ENCODE data around the gene TGFB2.

Gene TGFB2

DNA sequence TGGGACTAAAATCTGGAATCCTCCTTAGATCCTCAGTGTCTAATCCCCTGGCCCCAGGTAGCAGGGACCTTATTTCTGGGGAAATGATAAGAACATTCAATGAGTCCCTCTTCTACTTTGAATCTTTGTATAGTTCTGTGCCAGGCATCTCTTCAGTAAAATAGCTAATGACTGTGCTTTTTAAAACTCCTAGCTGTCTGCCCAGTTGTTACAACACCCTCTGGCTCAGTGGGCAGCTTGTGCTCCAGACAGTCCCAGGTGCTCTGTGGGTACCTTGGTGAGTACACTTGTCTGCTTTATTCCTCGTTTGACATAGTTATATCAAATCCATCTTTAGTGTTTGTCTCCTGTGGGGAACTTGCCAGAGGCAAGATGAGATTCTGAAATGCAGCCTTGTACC, 18.0 kb downstream of the TGFB2 start:
- no peak for DNase-seq

DNA sequence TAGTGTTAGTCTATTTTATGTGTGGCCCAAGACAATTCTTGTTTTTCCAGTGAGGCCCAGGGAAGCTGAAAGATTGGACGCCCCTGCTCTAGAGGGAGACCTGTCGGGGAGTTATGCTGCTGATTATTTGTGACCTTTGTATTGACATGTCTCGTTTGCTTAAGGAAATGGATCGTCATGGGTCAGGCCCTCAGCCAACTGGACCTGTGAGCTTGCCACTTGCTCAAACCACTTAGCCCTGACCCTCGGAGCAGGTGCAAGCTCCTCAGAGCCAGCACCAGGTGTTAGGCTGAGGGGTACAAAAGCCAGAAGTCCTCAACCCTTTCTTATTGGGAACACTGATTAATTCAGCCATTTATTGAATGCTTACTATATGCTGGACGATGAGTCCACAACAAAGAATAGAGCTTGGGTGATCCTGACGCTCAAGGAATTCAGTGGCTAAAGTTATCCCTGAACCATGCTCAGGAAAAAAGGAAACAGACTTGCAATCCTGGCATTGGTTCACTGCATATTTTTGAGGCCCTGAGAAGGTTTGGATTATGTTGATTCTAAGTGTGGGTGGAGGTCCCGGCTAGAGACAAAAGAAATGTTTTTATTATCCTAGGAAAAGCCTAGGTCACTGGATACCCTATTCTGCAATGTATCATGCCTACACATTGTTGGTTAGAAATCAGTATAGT, 19.0 kb downstream of the TGFB2 start:
- DNase-seq, result no peak

DNA sequence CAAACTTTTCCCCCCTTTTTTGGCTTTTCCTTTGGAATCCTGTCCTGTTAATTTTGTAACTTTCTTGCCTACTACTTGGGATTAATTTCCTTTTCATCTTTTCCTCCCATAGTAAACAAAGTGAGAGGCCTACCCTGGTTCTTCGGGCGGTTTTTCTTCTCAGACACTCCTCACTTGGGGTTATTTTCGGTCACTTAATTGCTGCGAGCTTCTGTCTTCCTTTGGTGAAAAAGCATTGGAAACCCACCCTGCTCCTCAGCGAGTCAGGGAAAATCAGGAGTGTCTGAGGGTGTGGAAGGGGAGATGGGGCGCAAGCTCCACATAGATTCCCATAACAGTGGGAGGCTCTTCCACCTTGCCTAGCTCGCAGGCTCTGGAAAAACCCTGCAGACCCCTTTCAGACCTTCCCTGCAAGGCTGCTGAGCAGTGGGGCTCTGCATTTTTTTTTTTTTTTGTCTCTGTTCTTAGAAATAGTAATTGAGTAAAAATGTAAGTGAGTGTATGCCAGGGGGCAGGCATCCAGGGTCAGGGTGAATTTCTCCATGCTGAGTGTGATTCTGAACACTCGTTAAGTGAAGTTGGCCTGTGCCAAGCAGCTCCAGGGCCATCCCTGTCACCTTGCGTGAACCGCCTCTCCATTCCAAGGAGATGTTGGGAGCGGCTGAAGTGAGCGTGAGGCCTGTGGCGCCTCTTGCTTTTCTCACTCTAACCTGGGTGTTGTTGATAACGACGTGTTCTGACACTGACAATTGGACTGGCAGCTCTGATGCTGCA, 20.3 kb downstream of the TGFB2 start:
- no peak for DNase-seq

DNA sequence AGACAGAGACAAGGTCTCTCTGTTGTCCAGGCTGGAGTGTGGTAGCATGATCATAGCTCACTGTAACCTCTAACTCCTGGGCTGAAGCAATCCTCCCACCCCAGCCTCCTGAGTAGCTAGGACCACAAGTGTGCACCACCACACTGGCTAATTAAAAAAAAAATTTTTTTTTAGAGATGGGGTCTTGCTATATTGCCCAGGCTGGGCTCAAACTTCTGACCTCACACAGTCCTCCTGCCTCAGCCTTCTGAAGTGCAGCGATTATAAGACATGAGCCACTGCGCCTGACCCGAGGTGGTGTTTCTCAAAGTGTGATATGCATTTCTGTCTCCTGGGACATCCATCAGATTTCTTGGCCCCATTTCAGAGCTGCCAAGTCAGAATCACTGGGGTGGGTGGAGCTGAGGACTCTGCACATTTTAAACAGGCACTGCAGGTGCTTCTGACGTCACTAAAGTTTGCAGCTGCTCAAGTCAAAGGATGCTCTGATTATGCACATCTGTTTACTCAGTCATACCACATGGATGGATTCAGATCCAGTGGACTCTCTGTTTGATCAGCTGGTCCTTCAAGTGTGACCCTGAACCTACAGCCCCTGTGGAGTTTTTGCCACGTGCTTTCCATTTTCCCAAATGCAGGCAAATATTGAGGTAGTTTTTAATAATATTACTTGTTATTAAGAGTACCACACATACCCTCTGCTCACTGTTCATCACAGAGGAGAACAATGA, 21.4 kb downstream of the TGFB2 start:
- peak in 1 of 2 experiments; percentile 58 for DNase-seq

DNA sequence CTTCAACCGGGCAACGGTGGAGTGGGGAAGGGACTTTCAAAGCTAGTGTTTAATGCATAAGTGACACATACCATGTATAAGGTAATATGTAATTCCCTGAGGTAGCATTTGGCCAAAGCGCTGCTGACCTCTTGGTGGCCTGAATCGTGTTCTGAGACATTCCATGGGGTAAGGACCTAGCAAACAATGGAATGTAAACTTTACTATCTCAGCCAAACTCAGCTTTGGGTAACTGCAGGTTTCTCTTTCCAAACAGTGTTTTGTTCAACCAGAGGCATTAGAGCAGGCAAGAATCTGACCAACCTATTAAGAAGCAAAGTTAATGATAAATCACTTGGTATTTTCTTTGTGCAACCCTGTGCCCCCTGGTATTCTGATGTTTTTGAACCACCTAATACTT, 22.0 kb downstream of the TGFB2 start:
- DNase-seq, result no peak

DNA sequence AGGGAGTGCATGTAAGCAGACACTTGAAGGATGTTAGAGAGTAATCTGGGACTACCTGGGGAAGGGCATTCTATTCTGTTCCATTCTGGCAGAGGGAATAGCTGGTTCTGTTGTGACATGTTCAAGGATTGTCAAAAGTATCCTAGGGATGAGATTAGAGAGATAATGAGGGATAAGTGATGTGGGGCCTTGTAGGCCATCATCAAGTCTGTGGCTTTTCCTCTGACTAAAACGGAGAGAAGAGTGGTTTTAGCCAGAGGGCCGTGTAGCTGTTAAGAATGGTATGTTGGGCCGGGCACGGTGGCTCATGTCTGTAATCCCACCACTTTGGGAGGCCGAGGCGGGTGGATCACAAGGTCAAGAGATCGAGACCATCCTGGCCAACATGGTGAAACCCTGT, 23.6 kb downstream of the TGFB2 start:
- DNase-seq, result no peak

DNA sequence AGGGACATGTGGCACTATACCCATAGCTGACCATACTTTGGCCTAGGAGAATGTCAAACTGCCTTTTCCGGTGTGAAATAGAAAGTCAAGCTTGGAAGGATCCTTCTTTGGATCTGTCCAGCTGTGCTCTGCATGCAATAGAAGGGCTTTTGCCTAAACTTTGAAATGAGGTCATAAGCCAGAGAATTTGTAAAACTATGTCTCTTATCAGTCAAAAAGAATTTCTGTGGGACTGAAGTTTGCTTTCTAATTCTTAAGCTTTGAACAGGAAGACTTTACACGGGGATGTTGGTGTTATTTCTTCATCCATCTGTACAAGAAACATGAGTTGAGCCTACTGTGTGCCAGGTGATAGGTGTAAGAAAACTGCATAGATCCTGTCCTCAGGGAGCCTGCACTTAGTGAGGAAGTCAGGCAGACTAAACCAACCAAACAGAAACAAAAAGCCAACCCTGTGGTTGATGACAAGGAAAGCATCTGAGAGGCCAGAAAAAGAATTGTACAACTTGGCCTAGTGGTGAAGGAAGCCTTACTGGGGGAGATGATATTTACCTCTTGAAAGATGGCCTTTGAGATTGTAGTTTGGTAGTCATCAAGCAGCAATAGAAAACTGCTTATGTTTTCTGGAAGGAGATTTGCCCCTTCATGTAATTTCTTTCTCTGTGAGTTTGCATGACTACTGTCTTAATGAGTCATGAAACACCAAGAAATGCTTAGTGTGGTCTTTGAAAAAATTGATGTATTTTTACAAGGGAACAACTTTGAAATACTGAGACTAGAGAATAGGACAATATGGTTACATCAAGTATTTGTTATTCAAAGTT, 24.8 kb downstream of the TGFB2 start:
- no peak for DNase-seq

DNA sequence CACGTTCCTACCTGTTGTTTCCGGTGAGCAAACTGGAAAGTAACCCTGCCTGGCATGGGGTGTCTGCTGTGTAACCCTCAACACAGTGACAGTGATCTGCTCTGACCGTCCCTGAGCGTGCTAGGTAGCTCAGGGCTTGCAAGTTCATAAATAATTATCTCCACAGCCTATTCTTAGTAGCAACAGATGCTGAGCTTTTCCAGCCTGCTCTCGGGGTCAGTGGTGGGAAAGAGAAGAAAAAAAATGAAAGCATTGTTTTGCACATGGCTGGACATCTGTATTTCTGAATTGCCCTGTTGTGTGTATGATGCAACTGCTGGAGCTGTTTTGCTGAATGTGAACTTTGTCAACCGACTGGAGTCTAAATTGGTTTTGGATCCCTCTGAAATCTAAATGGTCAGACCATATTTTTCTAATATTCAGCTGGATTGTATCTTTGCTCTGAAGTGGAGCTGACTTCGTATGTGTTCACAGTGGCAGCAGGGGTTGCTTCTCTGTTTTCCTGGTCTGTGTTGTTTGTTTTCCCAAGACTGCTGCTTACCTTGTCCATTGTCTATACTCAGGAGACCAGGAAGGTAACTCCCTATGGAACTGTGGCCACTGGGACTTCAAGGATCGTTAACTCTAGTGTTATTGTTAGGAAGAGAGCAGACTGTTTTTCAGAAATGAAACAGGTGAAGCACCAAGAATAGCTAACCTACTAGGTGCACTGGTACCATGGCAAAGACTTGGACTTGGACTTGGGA, 27.0 kb downstream of the TGFB2 start:
- DNase-seq, result peak in 1 of 2 experiments; percentile 26

DNA sequence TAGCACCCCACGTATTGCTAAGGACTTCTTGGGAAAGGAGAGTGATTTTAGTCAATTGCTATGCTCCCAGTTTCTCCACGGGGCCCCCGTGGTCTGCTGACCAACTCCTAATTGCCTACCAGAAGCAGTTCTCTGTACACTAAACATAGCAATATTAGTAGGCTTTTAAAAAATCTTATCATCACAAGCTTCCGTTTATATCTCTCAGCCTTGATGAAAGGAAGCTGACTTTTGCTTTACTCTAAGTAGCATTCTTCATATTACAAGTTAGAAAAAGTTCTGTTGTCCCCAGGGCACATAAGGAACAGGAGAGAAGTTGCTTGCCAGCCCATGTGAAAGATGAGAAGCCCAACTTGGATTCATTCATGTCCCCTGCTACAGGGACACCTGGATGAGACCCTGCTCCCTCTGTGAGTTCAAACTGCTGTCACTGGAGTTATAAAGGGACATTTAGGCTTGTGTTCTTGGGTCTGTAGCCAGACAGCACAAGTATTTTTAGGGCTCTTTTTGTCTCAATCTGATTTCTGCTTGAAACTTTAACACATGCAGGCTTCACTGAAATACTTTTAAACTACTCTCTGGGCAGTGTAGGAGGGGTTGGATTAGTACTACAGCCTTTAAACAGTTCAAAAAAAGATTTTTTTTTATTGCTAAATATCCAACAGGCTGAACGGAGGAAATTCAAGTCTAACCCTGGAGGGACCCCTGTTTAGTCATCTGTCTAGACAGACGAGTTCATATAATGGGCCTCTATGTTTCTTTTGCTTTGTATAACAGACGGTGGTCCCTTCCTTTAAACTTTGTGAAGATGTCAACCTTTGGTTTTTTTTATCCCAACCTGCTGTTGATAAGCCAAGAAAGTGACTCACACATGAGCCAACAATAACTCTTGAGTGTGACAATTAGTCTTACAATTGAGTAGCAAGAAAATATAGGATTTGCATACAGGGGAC, 29.5 kb downstream of the TGFB2 start:
- no peak for DNase-seq

DNA sequence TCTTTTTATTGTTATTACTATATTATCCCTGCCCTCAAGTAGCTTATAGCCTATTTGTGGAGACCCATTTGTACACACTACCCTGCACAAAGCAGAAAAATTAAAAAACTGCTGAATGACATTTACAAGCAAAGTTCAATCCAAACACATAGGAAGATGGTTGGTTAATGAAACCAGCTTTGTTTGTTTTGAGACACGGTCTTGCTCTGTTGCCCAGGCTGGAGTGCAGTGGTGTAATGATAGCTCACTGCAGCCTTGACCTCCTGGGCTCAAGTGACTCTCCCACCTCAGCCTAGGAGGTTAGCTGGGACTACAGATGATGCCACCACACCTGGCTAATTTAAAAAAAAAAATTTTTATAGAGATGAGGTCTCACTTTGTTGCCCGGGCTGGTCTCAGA, 31.6 kb downstream of the TGFB2 start:
- DNase-seq, result no peak

DNA sequence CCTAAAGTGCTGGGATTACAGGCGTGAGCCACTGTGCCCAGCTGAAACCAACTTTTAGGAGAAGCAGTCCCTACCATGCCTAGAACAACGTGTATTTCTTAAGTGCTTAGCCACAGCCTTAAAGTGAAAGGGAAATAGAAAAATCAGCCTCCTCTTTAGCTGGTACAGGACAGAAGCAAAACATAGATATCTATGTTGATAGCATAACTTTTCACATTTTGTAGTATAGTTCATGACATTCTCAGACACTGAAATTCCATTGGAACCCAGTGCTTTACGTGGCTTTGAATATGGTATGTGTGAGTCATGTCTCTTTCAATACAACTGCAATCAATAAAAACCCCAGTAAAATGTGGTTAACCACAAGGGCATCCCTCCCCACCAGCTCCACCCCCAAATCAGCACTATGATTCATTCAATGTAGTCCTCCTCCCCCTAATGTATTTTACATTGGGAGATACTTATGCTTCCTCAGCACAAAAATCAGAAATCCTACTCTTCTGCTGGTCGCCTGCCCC, 32.1 kb downstream of the TGFB2 start:
- DNase-seq, result no peak

DNA sequence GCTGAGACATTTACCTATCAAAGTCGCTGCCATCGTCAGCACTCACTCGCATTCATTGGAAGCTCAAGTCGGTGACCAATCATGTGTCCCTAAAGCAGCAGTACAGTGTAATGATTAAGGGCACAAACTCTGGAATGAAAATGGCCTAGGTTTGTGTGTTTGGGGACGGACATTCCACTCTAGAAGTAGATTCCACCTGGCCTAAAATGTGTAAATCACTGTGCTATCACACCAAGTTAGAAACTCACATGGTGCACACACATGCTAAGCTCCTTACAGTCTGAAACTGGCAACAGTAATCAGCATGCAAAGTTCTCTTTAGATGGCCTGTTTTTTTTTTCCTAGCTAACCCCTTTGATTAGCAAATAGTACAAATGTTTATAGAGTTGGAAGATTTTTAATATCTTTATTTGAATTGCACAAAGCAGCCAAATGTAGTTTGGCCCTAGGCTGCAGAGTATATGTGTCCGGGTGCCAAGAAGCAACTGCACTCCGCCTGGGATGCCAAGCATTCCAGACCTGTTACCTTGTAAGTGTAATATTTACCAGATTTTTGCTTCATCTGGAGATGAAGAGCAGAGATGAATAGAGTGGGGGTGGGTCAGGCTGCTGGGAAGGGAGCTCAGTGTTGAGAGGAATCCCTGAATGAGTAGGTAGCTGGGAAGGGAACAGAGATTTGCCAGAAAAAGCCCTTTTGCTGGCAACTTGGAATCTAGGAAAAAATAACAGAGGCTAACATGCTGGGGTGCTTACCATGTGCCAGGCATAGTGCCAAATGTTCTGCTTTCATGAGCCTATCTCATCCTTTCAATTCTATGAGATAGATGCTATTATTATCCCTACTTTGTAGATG, 35.2 kb downstream of the TGFB2 start:
- no peak for DNase-seq

DNA sequence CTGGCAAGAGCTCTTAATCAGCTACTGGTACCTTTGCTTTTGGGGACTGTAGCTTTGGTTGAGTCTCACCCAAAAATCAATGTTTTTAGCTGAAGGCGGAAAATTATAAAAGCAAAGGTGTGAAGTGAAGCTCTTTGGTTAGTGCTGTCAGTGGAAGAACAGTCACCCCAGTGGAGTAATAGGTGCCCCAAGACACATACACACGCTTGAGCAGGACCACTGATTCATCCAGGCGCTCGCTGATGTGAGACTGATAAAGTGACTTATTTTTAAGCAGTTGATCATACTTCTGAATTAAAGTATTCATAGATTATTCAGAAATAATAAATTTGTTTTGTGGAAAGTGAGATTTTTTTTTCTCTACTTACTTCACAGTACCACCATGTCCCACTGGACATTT, 37.1 kb downstream of the TGFB2 start:
- DNase-seq, result no peak

DNA sequence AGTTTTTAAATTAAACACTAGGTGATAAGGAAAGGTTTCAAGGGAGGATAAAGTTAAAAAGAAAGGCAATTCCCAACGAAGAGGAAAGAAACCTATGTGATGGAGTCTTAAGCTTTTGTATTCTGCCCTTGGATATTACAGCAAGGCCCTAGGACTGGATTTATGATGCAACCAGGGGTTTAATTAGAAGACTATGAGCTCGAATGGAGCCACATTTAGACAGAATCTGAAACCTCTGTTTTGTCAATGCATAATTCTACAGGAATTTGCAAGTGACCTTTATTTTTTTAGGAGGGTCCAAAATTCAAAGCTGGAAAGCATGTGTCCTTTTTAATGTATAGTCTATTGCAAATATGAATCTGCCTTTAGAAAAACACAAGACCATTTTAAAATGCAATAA, 37.9 kb downstream of the TGFB2 start:
- DNase-seq, result peak in 1 of 2 experiments; percentile 45

DNA sequence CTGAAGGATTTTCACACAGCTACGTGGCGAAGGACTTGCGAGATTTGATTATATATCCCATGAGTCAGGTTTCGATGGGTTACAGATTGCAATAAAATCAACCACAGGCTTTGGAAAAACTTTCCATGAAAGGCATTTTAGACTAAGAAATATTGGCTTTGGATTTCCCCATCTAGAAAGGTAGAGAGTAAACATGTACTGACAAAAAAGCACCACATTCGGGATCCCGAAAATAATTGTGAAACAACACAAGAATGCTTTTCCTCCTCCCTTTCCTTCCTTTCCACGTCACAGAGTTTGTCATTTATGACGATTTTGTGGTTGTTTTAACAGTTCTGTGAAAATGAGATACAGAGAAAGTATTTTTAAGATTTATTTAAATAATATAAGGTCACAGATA, 38.5 kb downstream of the TGFB2 start:
- no peak for DNase-seq

DNA sequence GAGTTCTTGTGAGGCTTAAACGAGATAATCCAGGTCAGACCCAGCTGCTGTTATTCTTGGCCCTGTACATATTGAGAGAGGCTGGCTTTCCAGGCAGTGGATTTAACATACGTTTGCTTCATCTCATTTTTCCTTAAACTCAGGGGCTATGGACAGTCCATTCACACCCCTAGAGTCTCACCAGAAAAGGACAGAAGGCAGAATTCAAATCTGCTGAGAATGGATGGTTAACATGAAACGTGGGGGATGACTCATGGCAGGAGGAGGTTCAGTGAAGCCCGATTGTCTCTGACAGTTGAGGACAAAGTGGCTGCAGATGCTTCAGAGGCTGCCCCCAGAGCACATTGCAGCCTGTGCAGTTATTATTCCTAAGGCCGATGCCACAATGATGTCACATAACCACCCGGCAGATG, 39.5 kb downstream of the TGFB2 start:
- peak in 1 of 2 experiments; percentile 21 for DNase-seq

DNA sequence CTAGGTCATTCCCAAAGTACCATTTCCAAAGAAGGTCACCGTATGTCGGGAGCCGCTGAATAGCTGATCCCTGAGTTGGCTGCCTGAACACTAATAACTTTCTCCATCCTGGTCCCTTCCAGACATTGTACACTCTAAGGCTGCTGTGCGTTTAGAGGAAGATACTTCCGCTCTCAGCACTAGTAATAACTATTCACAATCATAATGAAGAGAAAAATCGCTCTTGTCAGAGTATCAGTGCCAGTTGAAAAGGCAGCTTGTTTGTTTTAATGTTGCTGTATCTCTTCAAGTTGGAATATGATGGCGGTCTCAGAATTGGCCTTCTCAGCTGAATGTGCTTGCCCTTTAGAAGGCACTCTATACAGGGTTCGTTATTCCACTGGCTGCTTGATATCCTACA, 43.5 kb downstream of the TGFB2 start:
- no peak for DNase-seq

DNA sequence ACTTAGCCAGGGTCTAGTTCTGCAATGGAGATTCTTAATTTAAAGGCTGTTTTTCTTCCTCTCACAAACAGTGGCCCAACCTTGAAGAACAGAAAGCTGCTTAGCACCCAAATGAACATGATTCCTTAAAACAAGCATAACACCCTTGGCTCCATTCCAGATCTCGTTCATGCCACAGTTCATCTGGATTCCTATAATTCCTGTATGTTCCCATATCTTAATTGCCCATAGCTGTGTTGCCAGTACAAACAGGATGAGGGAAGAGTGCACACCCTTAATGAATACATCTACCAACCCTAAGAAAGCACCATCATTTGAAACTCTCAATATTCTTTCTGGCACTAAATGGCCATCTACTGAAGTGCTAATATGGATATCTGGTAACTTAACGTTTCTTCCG, 45.5 kb downstream of the TGFB2 start:
- no peak for DNase-seq

DNA sequence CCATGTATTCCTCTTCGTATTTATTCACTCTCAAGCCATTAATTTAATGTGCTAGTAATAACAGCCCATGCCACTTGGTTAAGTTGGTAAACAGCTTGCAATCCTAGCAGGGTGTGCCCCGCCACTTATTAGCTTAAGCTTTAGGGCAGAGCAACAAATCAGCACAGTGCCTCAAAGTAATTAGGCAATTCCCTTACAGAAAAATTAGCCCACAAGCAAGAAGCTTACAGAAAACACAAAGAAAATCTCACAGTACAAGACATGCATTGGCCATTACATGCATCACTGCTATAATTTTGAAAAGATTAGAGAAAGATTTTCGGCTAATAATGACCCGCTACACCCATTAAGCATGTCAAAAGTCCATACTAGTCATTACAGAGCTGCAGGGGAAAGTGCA, 47.6 kb downstream of the TGFB2 start:
- DNase-seq, result no peak

DNA sequence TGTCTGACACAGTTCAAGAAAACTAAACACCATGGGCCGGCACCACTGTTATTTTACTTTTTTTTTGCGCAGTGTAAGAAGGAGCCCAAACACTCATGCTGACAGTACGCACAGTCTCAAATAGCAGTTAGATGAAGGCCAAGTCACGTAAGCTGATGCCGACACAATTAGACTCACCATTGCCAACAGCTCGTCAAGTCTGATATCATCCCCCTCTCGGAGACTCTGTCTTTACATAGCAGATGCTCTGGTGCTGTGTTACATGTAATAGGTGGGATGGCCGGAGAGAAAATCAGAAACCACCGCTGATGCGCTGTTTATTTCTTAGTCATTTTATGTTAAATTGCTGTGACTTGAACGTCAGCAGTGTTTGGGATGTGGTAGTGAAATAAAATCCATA, 49.3 kb downstream of the TGFB2 start:
- DNase-seq, result peak; percentile 36 to 59

Measured in NCI-H2081 (cell line).